ENCODE results near the gene GNB1.

GRCh38 chr1:1929639-1930545 lies 39.0 kb upstream of the GNB1 start:
- no peak for TF ChIP-seq CTCF (IDR thresholded peaks at IDR 0.05; ENCODE audit: low read depth, low read length, poor library complexity, severe bottlenecking)
- no peak for TF ChIP-seq EZH2phosphoT487 (IDR thresholded peaks at IDR 0.05; ENCODE audit: borderline replicate concordance, low read length)

All from DOHH2 (cell line).